Trophoblast cell (in vitro differentiated cells and primary cell): ENCODE data around the gene TACR1.

Source experiments
- DNase-seq, 2 donors: peaks; one replicate each; pipeline ENCODE4 v3.0.0-alpha.2; 2016
- H2AFZ ChIP-seq: 2 replicates; pipeline ENCODE4 v1.6.1; 2013; ENCODE audit warnings: low read length, moderate library complexity, mild to moderate bottlenecking; ENCODE audit not compliant: insufficient read depth, poor library complexity
- H2AK5ac ChIP-seq: 2 replicates; pipeline ENCODE4 v1.6.1; 2013; ENCODE audit warnings: mild to moderate bottlenecking, low read length
- H2BK120ac ChIP-seq: 2 replicates; pipeline ENCODE4 v1.6.1; 2013; ENCODE audit warnings: low read length, mild to moderate bottlenecking, moderate library complexity; ENCODE audit not compliant: insufficient read depth, poor library complexity
- H2BK12ac ChIP-seq: 2 replicates; pipeline ENCODE4 v1.6.1; 2013; ENCODE audit warnings: mild to moderate bottlenecking, low read length, moderate library complexity
- H2BK5ac ChIP-seq: 2 replicates; pipeline ENCODE4 v1.6.1; 2013; ENCODE audit warnings: low read length, low read depth, moderate library complexity, mild to moderate bottlenecking; ENCODE audit not compliant: poor library complexity
- H3K14ac ChIP-seq: 2 replicates; pipeline ENCODE4 v1.6.1; 2013; ENCODE audit warnings: mild to moderate bottlenecking, low read length
- H3K18ac ChIP-seq: 2 replicates; pipeline ENCODE4 v1.6.1; 2013; ENCODE audit warnings: mild to moderate bottlenecking, low read length
- H3K23ac ChIP-seq: 2 replicates; pipeline ENCODE4 v1.6.1; 2013; ENCODE audit warnings: low read length
- H3K27ac ChIP-seq: 2 replicates; pipeline ENCODE4 v1.5.1; 2013; ENCODE audit warnings: low read depth, mild to moderate bottlenecking, inconsistent platforms, low read length, moderate library complexity
- H3K27me3 ChIP-seq: 2 replicates; pipeline ENCODE4 v1.6.1; 2013; ENCODE audit warnings: inconsistent platforms, mild to moderate bottlenecking, low read length, moderate library complexity; ENCODE audit not compliant: insufficient read depth
- H3K36me3 ChIP-seq, 2 experiments: 1 replicate in 1 of 2; 2 replicates in 1 of 2; pipeline ENCODE4 v1.6.1; 2013; ENCODE audit warnings: low read length in 2 of 2, mild to moderate bottlenecking in 2 of 2, moderate library complexity in 1 of 2; ENCODE audit not compliant: insufficient read depth in 2 of 2, control insufficient read depth in 1 of 2
- H3K4ac ChIP-seq: 2 replicates; pipeline ENCODE4 v1.6.1; 2013; ENCODE audit warnings: low read depth, mild to moderate bottlenecking, low read length, moderate library complexity
- H3K4me1 ChIP-seq, 2 experiments: 1 replicate in 1 of 2; 2 replicates in 1 of 2; pipeline ENCODE4 v1.6.1; 2013; ENCODE audit warnings: low read length in 2 of 2, mild to moderate bottlenecking in 2 of 2, moderate library complexity in 1 of 2; ENCODE audit not compliant: insufficient read depth in 2 of 2, control insufficient read depth in 1 of 2
- H3K4me2 ChIP-seq: 2 replicates; pipeline ENCODE4 v1.6.1; 2013; ENCODE audit warnings: inconsistent platforms, mild to moderate bottlenecking, low read length, moderate library complexity
- H3K4me3 ChIP-seq: 2 replicates; pipeline ENCODE4 v1.5.1; 2013; ENCODE audit warnings: mild to moderate bottlenecking, low read depth, low read length, inconsistent platforms
- H3K79me1 ChIP-seq: one replicate; pipeline ENCODE4 v1.6.1; 2013; ENCODE audit warnings: low read length
- H3K79me2 ChIP-seq: 2 replicates; pipeline ENCODE4 v1.6.1; 2013; ENCODE audit warnings: low read length, mild to moderate bottlenecking; ENCODE audit not compliant: control insufficient read depth, insufficient read depth, poor library complexity
- H3K9ac ChIP-seq: 2 replicates; pipeline ENCODE4 v1.6.1; 2013; ENCODE audit warnings: mild to moderate bottlenecking, low read length
- H3K9me3 ChIP-seq: 2 replicates; pipeline ENCODE4 v1.6.1; 2013; ENCODE audit warnings: low read depth, mild to moderate bottlenecking, control low read depth, inconsistent platforms, low read length; ENCODE audit not compliant: insufficient read depth
- H4K12ac ChIP-seq: 2 replicates; pipeline ENCODE4 v1.6.1; 2013; ENCODE audit warnings: low read depth, mild to moderate bottlenecking, low read length, moderate library complexity
- H4K8ac ChIP-seq: 2 replicates; pipeline ENCODE4 v1.6.1; 2013; ENCODE audit warnings: low read depth, mild to moderate bottlenecking, low read length, moderate library complexity
- H4K91ac ChIP-seq: one replicate; pipeline ENCODE4 v1.6.1; 2013; ENCODE audit warnings: low read depth, mild to moderate bottlenecking, low read length, moderate library complexity
- whole genome bisulfite sequencing: extraction: QIAGEN DNeasy Blood & Tissue Kit; methylation state at CpG from one replicate; pipeline ENCODE4 v1.1.7; 2013; ENCODE audit warnings: missing lambda C conversion rate; ENCODE audit not compliant: insufficient read length, insufficient coverage; ENCODE audit errors: extremely low coverage; 5-methylcytosine and 5-hydroxymethylcytosine counted together

Gene TACR1

GRCh38 chr2:75208738-75209137 is 9.4 kb upstream of the TACR1 start:
- no peaks in the 10 kb centered on the region for H3K9me3 ChIP-seq
- H3K4me2 ChIP-seq, result peak overlapping the region; percentile 51
- no peak overlapping the region for H4K12ac ChIP-seq
- peaks cover 0 to 8% of the 10 kb centered on the region in 2 experiments for H3K4me1 ChIP-seq
- H3K79me1 ChIP-seq, result no peaks in the 10 kb centered on the region
- H2AK5ac ChIP-seq, result no peak overlapping the region
- H3K27me3 ChIP-seq, result no peaks in the 10 kb centered on the region
- H3K36me3 ChIP-seq, result no peaks in the 10 kb centered on the region
- H2AFZ ChIP-seq, result no peak overlapping the region
- WGBS, result no CpG with 5 or more reads among the region's 6 CpGs
- no peak overlapping the region for H3K23ac ChIP-seq
- H2BK12ac ChIP-seq, result no peak overlapping the region
- peak overlapping the region; percentile 88 for H3K27ac ChIP-seq
- H3K14ac ChIP-seq, result no peak overlapping the region
- no peak overlapping the region for H3K4me3 ChIP-seq
- H3K4ac ChIP-seq, result no peak overlapping the region
- peak overlapping the region; percentile 33 for H4K91ac ChIP-seq
- H3K9ac ChIP-seq, result no peak overlapping the region
- no peak overlapping the region for H4K8ac ChIP-seq
- H2BK120ac ChIP-seq, result no peak overlapping the region
- DNase-seq, result peak; percentile 61 to 66
- H3K18ac ChIP-seq, result no peak overlapping the region
- H2BK5ac ChIP-seq, result peak overlapping the region; percentile 29
- H3K79me2 ChIP-seq, result no peaks in the 10 kb centered on the region

- Histone ChIP-seq H3K4ac (no peak overlapping the region), H4K12ac (no peak overlapping the region), H2BK12ac (no peak overlapping the region), H2AK5ac (no peak overlapping the region), H3K9ac (no peak overlapping the region), H3K36me3 (no peaks in the 10 kb centered on the region), H3K14ac (no peak overlapping the region), H2BK5ac (no peak overlapping the region), H2AFZ (no peak overlapping the region), H3K4me1 (peaks cover 7 to 12% of the 10 kb centered on the region in 2 experiments), H3K9me3 (no peaks in the 10 kb centered on the region), H3K23ac (no peak overlapping the region), H3K27ac (no peak overlapping the region), H3K79me1 (no peaks in the 10 kb centered on the region), H3K4me2 (no peak overlapping the region), H3K4me3 (no peak overlapping the region), H3K27me3 (peaks cover 14% of the 10 kb centered on the region), H2BK120ac (no peak overlapping the region), H3K18ac (no peak overlapping the region), H3K79me2 (no peaks in the 10 kb centered on the region), H4K8ac (no peak overlapping the region), H4K91ac (no peak overlapping the region)
- no peak for DNase-seq
- whole genome bisulfite sequencing, result no CpG with 5 or more reads among the region's 3 CpGs
These were observed 5.5 kb upstream of the TACR1 start for GRCh38 chr2:75204833-75205232.

GRCh38 chr2:75202359-75202758 is 3.0 kb upstream of the TACR1 start:
- H3K23ac ChIP-seq, result no peak overlapping the region
- H2BK12ac ChIP-seq, result no peak overlapping the region
- H2AK5ac ChIP-seq, result no peak overlapping the region
- no peak overlapping the region for H4K8ac ChIP-seq
- no peaks in the 10 kb centered on the region for H3K36me3 ChIP-seq
- no peak overlapping the region for H3K4me3 ChIP-seq
- H4K91ac ChIP-seq, result no peak overlapping the region
- no peaks in the 10 kb centered on the region for H3K9me3 ChIP-seq
- WGBS, result no CpG with 5 or more reads among the region's 2 CpGs
- H3K4me1 ChIP-seq, result peaks cover 7 to 14% of the 10 kb centered on the region in 2 experiments
- H3K79me1 ChIP-seq, result no peaks in the 10 kb centered on the region
- no peak overlapping the region for H3K18ac ChIP-seq
- H3K27me3 ChIP-seq, result peaks cover 28% of the 10 kb centered on the region
- H3K27ac ChIP-seq, result no peak overlapping the region
- H4K12ac ChIP-seq, result no peak overlapping the region
- no peak overlapping the region for H3K4ac ChIP-seq
- no peak for DNase-seq
- no peak overlapping the region for H2BK120ac ChIP-seq
- no peak overlapping the region for H2BK5ac ChIP-seq
- no peak overlapping the region for H3K9ac ChIP-seq
- H3K79me2 ChIP-seq, result no peaks in the 10 kb centered on the region
- no peak overlapping the region for H3K4me2 ChIP-seq
- H3K14ac ChIP-seq, result no peak overlapping the region
- no peak overlapping the region for H2AFZ ChIP-seq

GRCh38 chr2:75200140-75201096 is 1.1 kb upstream of the TACR1 start:
- H2BK5ac ChIP-seq, result no peak overlapping the region
- no peak overlapping the region for H3K14ac ChIP-seq
- no peak overlapping the region for H3K9ac ChIP-seq
- H2AFZ ChIP-seq, result peak overlapping the region; percentile 23
- no peak overlapping the region for H2BK12ac ChIP-seq
- no peak overlapping the region for H4K12ac ChIP-seq
- H2AK5ac ChIP-seq, result no peak overlapping the region
- H3K79me1 ChIP-seq, result no peaks in the 10 kb centered on the region
- no peaks in the 10 kb centered on the region for H3K9me3 ChIP-seq
- no peak overlapping the region for H4K91ac ChIP-seq
- H3K4ac ChIP-seq, result no peak overlapping the region
- H3K4me2 ChIP-seq, result peak overlapping the region; percentile 78
- no peak overlapping the region for H2BK120ac ChIP-seq
- H3K23ac ChIP-seq, result no peak overlapping the region
- H3K79me2 ChIP-seq, result no peaks in the 10 kb centered on the region
- DNase-seq, result peak in 1 of 2 donors; percentile 56
- no peak overlapping the region for H3K18ac ChIP-seq
- no peak overlapping the region for H4K8ac ChIP-seq
- WGBS, result no CpG with 5 or more reads among the region's 57 CpGs
- peaks cover 7 to 14% of the 10 kb centered on the region in 2 experiments for H3K4me1 ChIP-seq
- peaks cover 28% of the 10 kb centered on the region for H3K27me3 ChIP-seq
- no peaks in the 10 kb centered on the region for H3K36me3 ChIP-seq
- no peak overlapping the region for H3K27ac ChIP-seq
- no peak overlapping the region for H3K4me3 ChIP-seq
